DOHH2 (cell line): ENCODE data around the gene COL12A1.

Experiments used
- H3F3A ChIP-seq: fragments of 200-600 bp; sonication (generic), shearing (Covaris generic); 2 replicates; pipeline ENCODE4 v1.6.0; 2016; ENCODE audit warnings: antibody characterized with exemption, mild to moderate bottlenecking; ENCODE audit not compliant: control insufficient read depth, insufficient read depth
- H3K27ac ChIP-seq: fragments of 200-600 bp; sonication (generic); 2 replicates; pipeline ENCODE4 v1.5.1; 2014; ENCODE audit warnings: low read depth, mild to moderate bottlenecking, low read length, moderate library complexity
- H3K27me3 ChIP-seq: fragments of 200-600 bp; sonication (generic); 2 replicates; pipeline ENCODE4 v1.6.1; 2014; ENCODE audit warnings: mild to moderate bottlenecking, low read length, mixed read lengths; ENCODE audit not compliant: control insufficient read depth
- H3K36me3 ChIP-seq: fragments of 200-600 bp; sonication (generic); 2 replicates; pipeline ENCODE4 v1.6.1; 2014; ENCODE audit warnings: mild to moderate bottlenecking, low read length, moderate library complexity, mixed read lengths; ENCODE audit not compliant: control insufficient read depth
- H3K4me1 ChIP-seq: fragments of 200-600 bp; sonication (generic); 2 replicates; pipeline ENCODE4 v1.6.1; 2014; ENCODE audit warnings: mild to moderate bottlenecking, low read length, mixed read lengths; ENCODE audit not compliant: control insufficient read depth
- H3K4me2 ChIP-seq: fragments of 200-600 bp; sonication (generic); 2 replicates; pipeline ENCODE4 v1.6.0; 2014; ENCODE audit warnings: mild to moderate bottlenecking, low read length, moderate library complexity
- H3K4me3 ChIP-seq: fragments of 200-600 bp; sonication (generic); 2 replicates; pipeline ENCODE4 v1.5.1; 2014; ENCODE audit warnings: mild to moderate bottlenecking, low read length, mixed read lengths
- H3K79me2 ChIP-seq: fragments of 200-600 bp; sonication (generic); 2 replicates; pipeline ENCODE4 v1.6.1; 2014; ENCODE audit warnings: mild to moderate bottlenecking, low read length, mixed read lengths; ENCODE audit not compliant: control insufficient read depth
- H3K9me2 ChIP-seq: fragments of 200-600 bp; sonication (generic); replicated peaks from 2 replicates; pipeline ENCODE4 v1.6.1; 2014; ENCODE audit warnings: mild to moderate bottlenecking, low read length, mixed read lengths; ENCODE audit not compliant: control insufficient read depth
- H3K9me3 ChIP-seq: fragments of 200-600 bp; sonication (generic); 2 replicates; pipeline ENCODE4 v1.6.1; 2014; ENCODE audit warnings: antibody characterized with exemption, low read length, mixed read lengths; ENCODE audit not compliant: control insufficient read depth, insufficient read depth
- H4K20me1 ChIP-seq: fragments of 200-600 bp; sonication (generic); 2 replicates; pipeline ENCODE4 v1.6.0; 2014; ENCODE audit warnings: low read depth, mild to moderate bottlenecking, antibody characterized with exemption, low read length, moderate library complexity; ENCODE audit not compliant: control insufficient read depth, insufficient read depth
- EZH2phosphoT487 ChIP-seq: fragments of 200-600 bp; sonication (generic); IDR thresholded peaks from 2 replicates; pipeline ENCODE4 v1.6.1; 2017; ENCODE audit warnings: borderline replicate concordance, mild to moderate bottlenecking, antibody characterized with exemption, low read length, moderate library complexity, mixed read lengths
- TF ChIP-seq, protein P1 (sequence below): fragments of 200-600 bp; sonication (generic); IDR thresholded peaks from one replicate; pipeline ENCODE4 v1.5.1; 2014; ENCODE audit warnings: antibody characterized with exemption, mild to moderate bottlenecking, low read depth, low read length; ENCODE audit not compliant: poor library complexity, severe bottlenecking

Gene COL12A1

DNA sequence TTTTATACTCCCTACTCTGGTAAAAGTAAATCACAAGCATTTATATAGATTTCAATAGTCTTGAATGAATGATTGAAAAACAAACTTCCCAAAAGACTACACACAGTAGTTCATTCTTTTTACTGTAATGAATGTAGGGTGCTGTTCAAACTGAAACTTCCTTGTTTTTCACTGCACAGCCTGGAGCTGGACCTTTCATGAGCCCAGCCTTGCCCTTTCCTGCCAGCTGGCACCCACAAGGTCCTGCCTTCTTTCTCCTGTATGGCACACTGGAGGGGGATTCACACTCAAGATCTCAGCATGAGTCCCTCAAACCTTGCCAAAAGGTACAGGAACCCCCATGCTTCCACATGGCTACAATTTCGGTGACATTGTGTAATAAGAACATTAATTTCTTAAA, 50.9 kb downstream of the COL12A1 start:
- H3K27ac ChIP-seq = no peak overlapping the region
- H3K4me3 ChIP-seq = no peak overlapping the region
- no peaks in the 10 kb centered on the region for H3K9me3 ChIP-seq
- H3K4me1 ChIP-seq = no peaks in the 10 kb centered on the region
- H3K79me2 ChIP-seq = no peaks in the 10 kb centered on the region
- H3K36me3 ChIP-seq = no peaks in the 10 kb centered on the region
- no peaks in the 10 kb centered on the region for H3F3A ChIP-seq
- TF ChIP-seq EZH2phosphoT487 = no peak
- TF ChIP-seq, protein P1, sequence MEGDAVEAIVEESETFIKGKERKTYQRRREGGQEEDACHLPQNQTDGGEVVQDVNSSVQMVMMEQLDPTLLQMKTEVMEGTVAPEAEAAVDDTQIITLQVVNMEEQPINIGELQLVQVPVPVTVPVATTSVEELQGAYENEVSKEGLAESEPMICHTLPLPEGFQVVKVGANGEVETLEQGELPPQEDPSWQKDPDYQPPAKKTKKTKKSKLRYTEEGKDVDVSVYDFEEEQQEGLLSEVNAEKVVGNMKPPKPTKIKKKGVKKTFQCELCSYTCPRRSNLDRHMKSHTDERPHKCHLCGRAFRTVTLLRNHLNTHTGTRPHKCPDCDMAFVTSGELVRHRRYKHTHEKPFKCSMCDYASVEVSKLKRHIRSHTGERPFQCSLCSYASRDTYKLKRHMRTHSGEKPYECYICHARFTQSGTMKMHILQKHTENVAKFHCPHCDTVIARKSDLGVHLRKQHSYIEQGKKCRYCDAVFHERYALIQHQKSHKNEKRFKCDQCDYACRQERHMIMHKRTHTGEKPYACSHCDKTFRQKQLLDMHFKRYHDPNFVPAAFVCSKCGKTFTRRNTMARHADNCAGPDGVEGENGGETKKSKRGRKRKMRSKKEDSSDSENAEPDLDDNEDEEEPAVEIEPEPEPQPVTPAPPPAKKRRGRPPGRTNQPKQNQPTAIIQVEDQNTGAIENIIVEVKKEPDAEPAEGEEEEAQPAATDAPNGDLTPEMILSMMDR = no peak
- H3K9me2 ChIP-seq = no peaks in the 10 kb centered on the region
- H4K20me1 ChIP-seq = no peaks in the 10 kb centered on the region
- H3K4me2 ChIP-seq = no peak overlapping the region
- no peaks in the 10 kb centered on the region for H3K27me3 ChIP-seq

DNA sequence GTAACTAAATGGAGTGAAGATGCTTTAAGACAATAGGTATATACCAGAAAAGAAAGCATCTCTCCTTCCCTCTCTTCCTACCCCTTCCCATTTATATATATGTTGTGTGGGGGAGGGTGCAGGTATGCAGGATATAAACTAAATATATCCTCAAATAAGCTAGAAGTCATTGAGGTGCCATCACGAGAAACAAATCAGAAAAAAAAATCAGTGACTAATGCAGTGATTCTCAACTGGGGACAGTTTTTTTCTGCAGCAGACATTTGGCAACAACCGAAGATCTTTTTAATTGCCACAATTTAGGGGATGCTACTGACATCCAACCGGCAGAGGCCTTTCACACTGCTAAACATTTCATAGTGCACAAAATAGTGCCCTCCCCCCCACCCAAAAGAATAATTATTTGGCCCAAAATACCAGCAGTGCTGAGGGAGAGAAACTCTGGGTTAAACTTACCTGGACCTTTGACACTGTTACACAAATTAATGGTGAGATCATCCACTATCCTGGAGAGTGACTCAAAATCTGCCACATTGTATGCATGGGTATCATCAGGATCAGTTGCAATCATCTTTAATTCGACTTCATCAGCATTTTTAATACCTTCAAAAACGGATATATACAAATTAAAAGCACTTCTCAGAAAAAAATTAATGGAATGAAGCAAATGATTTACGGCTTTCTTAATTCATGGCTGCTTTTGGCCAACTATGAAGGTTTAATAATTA, 55.0 kb downstream of the COL12A1 start:
- Histone ChIP-seq H3K4me1 (no peaks in the 10 kb centered on the region), H3F3A (no peaks in the 10 kb centered on the region), H4K20me1 (no peaks in the 10 kb centered on the region), H3K9me3 (no peaks in the 10 kb centered on the region), H3K27ac (no peak overlapping the region), H3K4me2 (no peak overlapping the region), H3K27me3 (no peaks in the 10 kb centered on the region), H3K9me2 (no peaks in the 10 kb centered on the region), H3K36me3 (no peaks in the 10 kb centered on the region), H3K4me3 (no peak overlapping the region), H3K79me2 (no peaks in the 10 kb centered on the region)
- no peak for TF ChIP-seq EZH2phosphoT487
- TF ChIP-seq, protein P1 = no peak

DNA sequence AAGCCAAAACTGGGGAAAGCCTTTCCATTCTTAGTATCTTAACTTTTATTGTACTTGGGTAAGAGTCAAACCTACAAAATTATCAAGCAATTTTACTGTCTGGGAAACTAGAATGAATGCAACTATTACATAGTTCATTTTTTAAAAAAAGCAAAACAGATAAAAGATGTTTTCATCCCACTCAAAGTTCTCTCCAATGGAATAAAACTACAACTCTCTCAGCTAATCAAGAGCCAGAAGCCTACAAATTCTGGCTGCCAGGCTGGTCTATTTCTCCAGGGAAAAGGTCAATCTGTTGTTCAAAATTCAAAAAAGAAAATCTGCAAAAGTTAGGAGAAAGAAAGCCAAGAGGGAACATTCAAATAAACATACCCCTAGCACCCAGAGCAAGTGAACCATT, 56.2 kb downstream of the COL12A1 start:
- Histone ChIP-seq H3K27me3 (no peaks in the 10 kb centered on the region), H3K36me3 (no peaks in the 10 kb centered on the region), H3F3A (no peaks in the 10 kb centered on the region)

More for the DNA sequence above, 56.2 kb downstream of the COL12A1 start:
- Histone ChIP-seq H3K9me3 (no peaks in the 10 kb centered on the region), H4K20me1 (no peaks in the 10 kb centered on the region), H3K4me2 (no peak overlapping the region), H3K4me3 (no peak overlapping the region), H3K4me1 (no peaks in the 10 kb centered on the region), H3K9me2 (no peaks in the 10 kb centered on the region), H3K27ac (no peak overlapping the region), H3K79me2 (no peaks in the 10 kb centered on the region)
- TF ChIP-seq, protein P1 = no peak
- TF ChIP-seq EZH2phosphoT487 = no peak
